HT-29 (cell line): Measurements from ENCODE around the gene CLNK. TPM values are rescaled to one million over a fixed set of nuclear protein-coding genes. Genes with fewer than 3 reads are reported as not detected.

ENCODE experiments used
- DNase-seq: peaks from one replicate; pipeline ENCODE4 v3.0.0-alpha.2; 2015; ENCODE audit warnings: low spot score
- total RNA-seq: library from RNA; depleted of rRNA; stranded (reverse); fragments of >200 nt; shearing (Covaris generic); gene quantifications from 2 replicates; pipeline ENCODE4 v1.2.3, GENCODE V29; 2014

The CLNK gene
- total RNA-seq, 1 experiment from 2014 or later = not detected

GRCh38 chr4:10612476-10612875, 72.1 kb downstream of the CLNK start:
- DNase-seq = no peak

- DNase-seq = peak; percentile 15
Observed at GRCh38 chr4:10611673-10612072, 72.9 kb downstream of the CLNK start.

GRCh38 chr4:10608501-10609219, 75.9 kb downstream of the CLNK start:
- no peak for DNase-seq

- DNase-seq = no peak
Observed at GRCh38 chr4:10607206-10607605, 77.4 kb downstream of the CLNK start.

GRCh38 chr4:10606483-10607155, 77.9 kb downstream of the CLNK start:
- no peak for DNase-seq

- DNase-seq = no peak
Observed at GRCh38 chr4:10605746-10606482, 78.7 kb downstream of the CLNK start.

GRCh38 chr4:10605031-10605430, 79.5 kb downstream of the CLNK start:
- DNase-seq = no peak

GRCh38 chr4:10599574-10599973, 85.0 kb downstream of the CLNK start:
- DNase-seq = no peak

GRCh38 chr4:10598829-10599228, 85.7 kb downstream of the CLNK start:
- no peak for DNase-seq

- DNase-seq = no peak
Observed at GRCh38 chr4:10596586-10597290, 87.8 kb downstream of the CLNK start.

GRCh38 chr4:10593130-10593529, 91.4 kb downstream of the CLNK start:
- peak; percentile 16 for DNase-seq

- DNase-seq = no peak
Observed at GRCh38 chr4:10590896-10591295, 93.7 kb downstream of the CLNK start.

GRCh38 chr4:10589799-10590198, 94.8 kb downstream of the CLNK start:
- no peak for DNase-seq

GRCh38 chr4:10589321-10589720, 95.2 kb downstream of the CLNK start:
- DNase-seq = no peak

GRCh38 chr4:10587697-10588096, 96.9 kb downstream of the CLNK start:
- DNase-seq = no peak

GRCh38 chr4:10587296-10587695, 97.3 kb downstream of the CLNK start:
- DNase-seq = no peak

GRCh38 chr4:10584042-10584441, 100.5 kb downstream of the CLNK start:
- DNase-seq = peak; percentile 51

GRCh38 chr4:10582951-10583350, 101.6 kb downstream of the CLNK start:
- DNase-seq = no peak

GRCh38 chr4:10582059-10582686, 102.4 kb downstream of the CLNK start:
- DNase-seq = peak; percentile 72

- no peak for DNase-seq
Observed at GRCh38 chr4:10581022-10581421, 103.5 kb downstream of the CLNK start.

- DNase-seq = no peak
Observed at GRCh38 chr4:10579648-10580047, 104.9 kb downstream of the CLNK start.
